Hypothalamus (tissue), 51 donors: ENCODE results near the gene WDR45B.
"Not testable (repeated sequence)": the region's sequence is repeated elsewhere in the genome, so short reads cannot be mapped to it uniquely, and the experiment has no call there.

Source experiments
- DNase-seq, 51 donors: peaks; one replicate each; lab custom pipeline; 2025; lab: John Stamatoyannopoulos, UW

The WDR45B gene

GRCh38 chr17:82658796-82659452 is 10.7 kb upstream of the WDR45B start:
- DNase-seq, result no peak

- no peak for DNase-seq
These were observed 10.1 kb upstream of the WDR45B start for GRCh38 chr17:82658331-82658730.

- no peak for DNase-seq
These were observed 9.7 kb upstream of the WDR45B start for GRCh38 chr17:82657926-82658325.

GRCh38 chr17:82656266-82656665 is 8.0 kb upstream of the WDR45B start:
- DNase-seq, result no peak

DNA sequence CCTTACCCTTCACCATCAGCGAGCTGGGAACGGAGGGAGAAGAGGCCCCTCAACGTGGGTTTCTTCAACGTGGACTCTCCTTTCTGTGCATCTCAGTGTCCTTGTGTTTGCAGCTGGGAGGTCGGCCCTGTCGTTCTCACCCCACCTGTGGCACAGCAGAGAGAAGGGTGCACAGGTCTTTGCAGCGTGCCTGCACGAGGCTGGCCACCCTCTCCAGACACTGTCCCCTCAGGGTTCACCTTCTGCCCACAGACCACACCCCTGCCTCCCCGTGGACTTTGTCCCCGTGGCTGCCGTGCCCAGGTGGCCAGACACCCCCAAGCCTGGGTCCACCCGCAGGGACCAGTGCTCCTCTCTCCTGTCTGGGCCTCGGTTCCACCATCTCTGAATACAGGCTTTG is 7.3 kb upstream of the WDR45B start:
- no peak for DNase-seq

GRCh38 chr17:82655038-82655479 is 6.8 kb upstream of the WDR45B start:
- no peak for DNase-seq

DNA sequence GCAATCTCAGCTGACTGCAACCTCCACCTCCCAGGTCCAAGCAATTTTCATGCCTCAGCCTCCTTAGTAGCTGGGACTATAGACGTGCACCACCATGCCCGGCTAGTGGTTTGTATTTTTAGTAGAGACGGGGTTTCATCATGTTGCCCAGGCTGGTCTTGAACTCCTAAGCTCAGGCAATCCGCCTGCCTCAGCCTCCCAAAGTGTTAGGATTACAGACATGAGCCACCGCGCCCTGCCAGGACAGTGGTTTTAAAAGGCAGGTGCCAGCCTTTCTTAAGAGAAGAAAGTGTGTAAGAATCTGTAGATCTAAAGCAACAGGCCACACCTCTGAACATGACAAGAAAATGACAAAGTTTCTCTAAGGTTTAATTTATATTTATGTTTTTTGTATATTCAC is 6.4 kb upstream of the WDR45B start:
- not testable (repeated sequence) for DNase-seq

GRCh38 chr17:82653651-82654528 is 5.6 kb upstream of the WDR45B start:
- DNase-seq, result no peak

DNA sequence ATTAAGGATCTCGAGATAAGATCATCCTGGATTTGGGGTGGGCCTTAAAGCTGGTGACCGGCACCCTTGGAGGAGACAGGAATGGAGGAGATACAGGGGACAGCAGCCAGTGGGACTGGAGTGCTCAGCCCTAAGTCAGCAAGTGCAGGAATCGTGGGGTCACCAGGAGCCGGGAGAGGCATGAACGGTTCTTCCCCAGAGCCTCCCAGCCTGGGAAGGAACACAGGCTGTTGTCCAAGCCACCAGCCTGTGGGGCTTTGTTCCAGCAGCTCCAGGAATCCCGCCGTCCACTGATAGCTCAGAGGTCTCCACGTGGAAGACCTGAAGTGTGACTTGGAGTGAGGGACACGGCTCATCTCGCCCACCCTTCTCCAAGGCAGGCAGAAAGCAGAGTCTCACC is 2.5 kb upstream of the WDR45B start:
- no peak for DNase-seq

GRCh38 chr17:82649501-82650261 is 1.4 kb upstream of the WDR45B start:
- no peak for DNase-seq

GRCh38 chr17:82648742-82649331 is 593 bp upstream of the WDR45B start:
- DNase-seq, result peak in 19 of 51 donors; percentile 33 to 84 (median 66)

GRCh38 chr17:82647593-82648164 is 565 bp downstream of the WDR45B start:
- peak in 3 of 51 donors; percentile 41 to 58 (median 48) for DNase-seq

DNA sequence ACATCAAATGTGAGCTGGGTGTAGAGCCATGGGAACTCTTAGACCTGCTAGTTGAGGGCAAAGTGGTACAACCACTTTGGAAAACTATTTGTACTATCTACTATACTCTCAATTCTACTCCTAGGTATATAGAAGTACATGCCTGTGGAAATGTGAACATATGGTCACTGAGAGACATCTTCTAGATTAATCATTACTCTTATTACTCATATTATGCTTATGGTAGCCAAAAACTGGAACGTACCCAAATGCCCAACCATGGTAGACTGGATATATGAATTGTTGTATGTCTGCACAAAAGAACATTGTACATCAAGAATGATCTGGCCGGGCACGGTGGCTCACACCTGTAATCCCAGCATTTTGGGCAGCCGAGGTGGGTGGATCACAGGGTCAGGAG is 2.7 kb downstream of the WDR45B start:
- no peak for DNase-seq

GRCh38 chr17:82644148-82644547 is 4.1 kb downstream of the WDR45B start:
- no peak for DNase-seq

DNA sequence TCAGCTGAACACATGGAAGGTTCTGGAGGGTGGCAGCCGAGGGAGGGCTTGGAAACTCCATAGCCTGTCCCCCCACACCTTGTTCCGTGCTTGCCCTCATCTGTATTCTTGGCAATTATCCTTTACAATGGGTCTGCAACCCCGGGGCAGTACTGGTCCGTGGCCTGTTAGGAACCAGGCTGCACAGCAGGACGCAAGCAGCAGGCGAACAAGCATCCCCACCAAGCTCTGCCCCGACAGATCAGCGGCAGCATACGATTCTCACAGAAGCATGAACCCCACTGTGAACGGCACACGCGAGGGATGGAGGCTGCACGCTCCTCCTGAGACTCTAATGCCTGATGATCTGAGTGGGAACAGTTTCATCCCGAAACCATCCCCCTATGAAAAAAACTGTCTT is 6.2 kb downstream of the WDR45B start:
- no peak for DNase-seq

GRCh38 chr17:82640036-82640435 is 8.2 kb downstream of the WDR45B start:
- no peak for DNase-seq

DNA sequence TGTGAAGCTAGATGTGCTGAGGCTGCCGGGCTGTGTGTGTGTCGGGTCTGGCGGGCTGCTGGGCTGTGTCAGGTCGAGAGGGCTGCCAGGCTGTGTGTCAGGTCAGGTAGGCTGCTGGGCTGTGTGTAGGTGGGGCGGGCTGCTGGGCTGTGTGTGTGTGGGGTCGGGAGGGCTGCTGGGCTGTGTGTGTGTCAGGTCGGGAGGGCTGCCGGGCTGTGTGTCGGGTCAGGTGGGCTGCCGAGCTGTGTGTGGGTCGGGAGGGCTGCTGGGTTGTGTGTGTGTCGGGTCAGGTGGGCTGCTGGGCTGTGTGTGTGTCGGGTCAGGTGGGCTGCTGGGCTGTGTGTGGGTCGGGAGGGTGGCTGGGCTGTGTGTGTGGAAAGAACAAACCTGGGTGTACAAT is 8.6 kb downstream of the WDR45B start:
- no peak for DNase-seq

- DNase-seq, result no peak
These were observed 10.0 kb downstream of the WDR45B start for GRCh38 chr17:82638183-82638773.

GRCh38 chr17:82636626-82637598 is 11.3 kb downstream of the WDR45B start:
- DNase-seq, result no peak
